ENCODE results near the gene IGSF9B. TPM values are rescaled to one million over a fixed set of nuclear protein-coding genes. Genes with fewer than 3 reads are reported as not detected.

The IGSF9B gene
- total RNA-seq, 2 donors from 2014 or later: 5.0 to 6.0 TPM

- no peak for DNase-seq
- TF ChIP-seq CTCF (IDR thresholded peaks at IDR 0.05): no peak
- Histone ChIP-seq H3K4me3 (no peak overlapping the region), H3K9ac (ENCODE audit: low read depth in 2 of 2, low read length in 2 of 2) (no peak overlapping the region), H3K27me3 (no peaks in the 10 kb centered on the region), H3K9me3 (no peaks in the 10 kb centered on the region), H3K27ac (no peak overlapping the region), H3K4me1 (no peaks in the 10 kb centered on the region), H3K36me3 (no peaks in the 10 kb centered on the region)
- intact Hi-C loops (cut with DNase I): no loop called here
Observed at GRCh38 chr11:133864756-133865155, 92.0 kb downstream of the IGSF9B start.

DNA sequence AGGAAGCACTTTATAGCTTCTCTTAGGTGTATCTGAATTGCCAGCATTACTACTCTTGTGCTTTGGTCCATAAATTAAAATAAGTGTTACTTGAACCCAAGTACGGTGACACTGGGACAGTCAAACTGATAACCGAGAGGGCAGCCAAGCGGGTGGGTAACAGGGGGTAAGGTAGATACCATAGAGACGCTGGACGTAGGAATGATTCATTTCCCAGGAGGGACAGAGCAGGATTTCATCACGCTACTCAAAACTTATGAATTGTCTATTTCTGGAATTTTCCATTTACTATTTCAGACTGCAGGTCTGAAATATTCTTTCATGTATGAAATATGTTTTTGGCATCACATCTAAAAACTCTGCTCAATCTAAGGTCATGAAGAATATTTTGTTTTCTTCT, 96.6 kb downstream of the IGSF9B start:
- Histone ChIP-seq H3K36me3 (no peaks in the 10 kb centered on the region), H3K9me3 (no peaks in the 10 kb centered on the region), H3K27ac (no peak overlapping the region), H3K9ac (ENCODE audit: low read depth in 2 of 2, low read length in 2 of 2) (no peak overlapping the region), H3K4me3 (no peak overlapping the region), H3K4me1 (no peaks in the 10 kb centered on the region), H3K27me3 (no peaks in the 10 kb centered on the region)
- no peak for DNase-seq
- no peak for TF ChIP-seq CTCF (IDR thresholded peaks at IDR 0.05)
- intact Hi-C loops (cut with DNase I): no loop called here

Other genes with a start within 250 kb of the IGSF9B start
- not detected for gene SPATA19, start 111.5 kb downstream of the IGSF9B start, total RNA-seq
- 10 to 100 TPM in 1 of 2 donors, 1 to 10 TPM in 1; 3.5 to 14.5 TPM for gene JAM3, start 112.1 kb upstream of the IGSF9B start, total RNA-seq